Testis (tissue), 3 donors: ENCODE data around the gene CD164L2. TPM values are rescaled to one million over a fixed set of nuclear protein-coding genes. Genes with fewer than 3 reads are reported as not detected.
"Not testable (repeated sequence)": the region's sequence is repeated elsewhere in the genome, so short reads cannot be mapped to it uniquely, and the experiment has no call there.

Source experiments
- DNase-seq: peaks from one replicate; pipeline ENCODE4 v3.0.0-alpha.2; 2019
- H3K27ac ChIP-seq, 2 donors: fragments of 200-600 bp; sonication (generic); one replicate each; pipeline ENCODE4 v1.5.1; 2019
- H3K27me3 ChIP-seq: fragments of 200-600 bp; sonication (generic); one replicate; pipeline ENCODE4 v1.5.1; 2019
- H3K36me3 ChIP-seq: fragments of 200-600 bp; sonication (generic); one replicate; pipeline ENCODE4 v1.5.1; 2017; ENCODE audit warnings: low read depth; ENCODE audit errors: missing control alignments
- H3K4me1 ChIP-seq: fragments of 200-600 bp; sonication (generic); one replicate; pipeline ENCODE4 v1.5.1; 2019
- H3K4me3 ChIP-seq, 2 donors: fragments of 200-600 bp; sonication (generic); one replicate each; pipeline ENCODE4 v1.5.1; 2017 to 2019
- H3K9me3 ChIP-seq: fragments of 200-600 bp; sonication (generic); one replicate; pipeline ENCODE4 v1.5.1; 2017
- POLR2A ChIP-seq: fragments of 450-650 bp; IDR thresholded peaks from one replicate; pipeline ENCODE4 v1.6.1; 2017; ENCODE audit warnings: antibody characterized with exemption, mild to moderate bottlenecking, moderate library complexity
- WGBS, 2 donors: methylation state at CpG; one replicate each; pipeline ENCODE4 v1.1.5; 2018; 5-methylcytosine and 5-hydroxymethylcytosine counted together
- intact Hi-C: fragments of 100-400 bp; cut with DNase I; formaldehyde crosslinking; loops from one replicate; pipeline ENCODE4 v1.15.1; 2023; ENCODE audit warnings: low total_unique reads
- polyA plus RNA-seq: library from polyadenylated mRNA; stranded (reverse); fragments of 350-450 nt; fragmentation: Illumina TruSeq; extraction: RNeasy Lipid Tissue Mini Kit (QIAGEN cat#74804); gene quantifications from one replicate; pipeline ENCODE4 v1.2.3, GENCODE V29; 2014; ENCODE audit warnings: low read depth, low replicate concordance; ENCODE audit not compliant: insufficient read depth
- total RNA-seq, 2 donors: library from RNA; depleted of rRNA; stranded (reverse); fragments of >200 nt; gene quantifications; one replicate each; pipeline ENCODE4 v1.2.3, GENCODE V29; 2016
- TF ChIP-seq, protein P1 (sequence below), 3 experiments: fragments of 450-650 bp in 2 of 3; fragments of 200-600 bp in 1 of 3; sonication (generic) in 1 of 3; IDR thresholded peaks; one replicate each; pipeline ENCODE4 v1.5.1; 2016 to 2019; ENCODE audit warnings: antibody characterized with exemption in 3 of 3, mild to moderate bottlenecking in 2 of 3, moderate library complexity in 1 of 3

CD164L2 gene
- total and polyA plus RNA-seq, 3 donors from 2014 or later: 0.24 to 1.5 (median 0.76) TPM

DNA sequence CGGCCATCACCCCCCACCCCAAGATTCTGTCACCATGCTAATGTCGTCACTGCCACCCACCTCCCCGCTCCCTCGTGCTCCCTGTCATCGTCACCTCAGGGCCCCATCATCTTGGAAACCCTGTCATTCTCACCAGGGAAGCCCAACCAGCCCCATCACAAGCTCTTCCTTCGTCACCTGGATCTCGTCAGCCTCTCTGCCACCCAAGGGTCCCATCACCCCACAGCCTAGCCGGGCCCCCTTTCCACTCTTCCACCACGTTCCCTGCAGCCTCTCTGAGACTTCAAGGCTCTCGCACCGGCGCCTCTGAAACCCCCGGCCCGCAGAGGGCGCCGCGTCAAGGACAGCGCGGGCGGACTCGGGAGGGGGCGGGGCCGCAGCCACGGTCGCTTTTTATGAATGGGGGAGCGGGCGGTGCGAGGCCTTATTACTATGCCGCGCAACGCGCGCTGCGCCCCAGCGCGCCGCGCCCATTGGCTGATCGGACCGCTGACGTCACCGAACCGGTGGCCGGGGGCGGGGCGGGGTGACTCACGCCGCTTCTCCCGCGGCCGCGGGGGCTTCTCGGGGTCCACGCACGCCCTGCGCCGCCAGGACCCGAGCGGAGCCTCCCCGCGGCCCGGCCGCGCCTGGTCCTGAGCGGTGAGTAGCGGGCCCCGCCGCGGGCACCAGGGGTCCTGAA, 9.1 kb upstream of the CD164L2 start, which contains the start of gene GPR3:
Gene GPR3, plus strand, starts transcription at position 527 of the 682 bp plus-strand sequence. CDS start 1,177 bp downstream, outside the sequence.
- TF ChIP-seq, protein P1, sequence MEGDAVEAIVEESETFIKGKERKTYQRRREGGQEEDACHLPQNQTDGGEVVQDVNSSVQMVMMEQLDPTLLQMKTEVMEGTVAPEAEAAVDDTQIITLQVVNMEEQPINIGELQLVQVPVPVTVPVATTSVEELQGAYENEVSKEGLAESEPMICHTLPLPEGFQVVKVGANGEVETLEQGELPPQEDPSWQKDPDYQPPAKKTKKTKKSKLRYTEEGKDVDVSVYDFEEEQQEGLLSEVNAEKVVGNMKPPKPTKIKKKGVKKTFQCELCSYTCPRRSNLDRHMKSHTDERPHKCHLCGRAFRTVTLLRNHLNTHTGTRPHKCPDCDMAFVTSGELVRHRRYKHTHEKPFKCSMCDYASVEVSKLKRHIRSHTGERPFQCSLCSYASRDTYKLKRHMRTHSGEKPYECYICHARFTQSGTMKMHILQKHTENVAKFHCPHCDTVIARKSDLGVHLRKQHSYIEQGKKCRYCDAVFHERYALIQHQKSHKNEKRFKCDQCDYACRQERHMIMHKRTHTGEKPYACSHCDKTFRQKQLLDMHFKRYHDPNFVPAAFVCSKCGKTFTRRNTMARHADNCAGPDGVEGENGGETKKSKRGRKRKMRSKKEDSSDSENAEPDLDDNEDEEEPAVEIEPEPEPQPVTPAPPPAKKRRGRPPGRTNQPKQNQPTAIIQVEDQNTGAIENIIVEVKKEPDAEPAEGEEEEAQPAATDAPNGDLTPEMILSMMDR (IDR thresholded peaks at IDR 0.05): peak; percentile 26 to 37 (median 36)
- no peak for TF ChIP-seq POLR2A
- WGBS, 2 donors: 3% methylated on average over 29 to 39 of the region's 69 CpGs
- Histone ChIP-seq H3K4me1 (peaks cover 17% of the 10 kb centered on the region), H3K27me3 (no peaks in the 10 kb centered on the region), H3K9me3 (no peaks in the 10 kb centered on the region), H3K4me3 (peak within 1 kb of the TSS; percentile 48 to 54), H3K36me3 (no peaks in the 10 kb centered on the region), H3K27ac (no peak within 1 kb of the TSS)
- intact Hi-C loops: loop anchor here (5.0 to 10.0 kb wide), 2 partner anchors 90 to 213 kb away; partner anchors contain the start of gene AHDC1
- DNase-seq: peak; percentile 94

DNA sequence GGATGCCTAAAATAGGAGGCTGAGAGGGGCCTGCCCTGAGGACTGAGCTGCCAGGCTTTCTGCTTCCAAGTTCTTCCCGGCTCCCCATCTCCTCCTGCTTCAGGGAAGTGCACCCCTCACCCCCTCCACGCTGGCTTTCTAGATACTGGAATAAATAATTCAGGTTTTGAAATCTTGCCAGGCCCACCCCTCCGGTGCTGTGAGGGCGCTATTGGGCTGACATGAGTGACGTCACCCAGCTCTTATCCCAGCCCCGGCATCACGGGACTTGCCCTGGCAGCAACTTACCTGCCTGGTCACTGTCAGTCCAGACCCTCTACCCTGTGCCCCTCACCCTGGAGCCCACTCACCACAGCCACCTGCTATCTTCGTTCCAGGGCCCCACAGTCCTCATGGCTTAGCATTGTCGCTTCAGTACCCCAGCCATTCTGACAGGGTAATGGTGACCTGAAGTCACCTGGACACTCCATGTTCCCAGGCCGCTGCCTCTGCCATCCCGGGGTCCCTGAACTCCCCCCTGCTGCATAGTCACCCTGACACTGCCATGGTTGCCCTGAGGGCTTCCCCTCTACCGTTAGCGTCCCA, 8.5 kb upstream of the CD164L2 start:
- Histone ChIP-seq H3K4me3 (peak overlapping the region; percentile 48 to 54), H3K27ac (no peak overlapping the region), H3K27me3 (no peaks in the 10 kb centered on the region), H3K4me1 (peaks cover 17% of the 10 kb centered on the region), H3K9me3 (no peaks in the 10 kb centered on the region), H3K36me3 (no peaks in the 10 kb centered on the region)
- WGBS, 2 donors: 11 to 14% methylated on average over 13 of the region's 13 CpGs
- peak; percentile 52 for DNase-seq
- intact Hi-C loops: loop anchor here (5.0 to 10.0 kb wide), 2 partner anchors 89 to 213 kb away; partner anchors contain the start of gene AHDC1
- no peak for TF ChIP-seq POLR2A
- TF ChIP-seq, protein P1 (IDR thresholded peaks at IDR 0.05): no peak

DNA sequence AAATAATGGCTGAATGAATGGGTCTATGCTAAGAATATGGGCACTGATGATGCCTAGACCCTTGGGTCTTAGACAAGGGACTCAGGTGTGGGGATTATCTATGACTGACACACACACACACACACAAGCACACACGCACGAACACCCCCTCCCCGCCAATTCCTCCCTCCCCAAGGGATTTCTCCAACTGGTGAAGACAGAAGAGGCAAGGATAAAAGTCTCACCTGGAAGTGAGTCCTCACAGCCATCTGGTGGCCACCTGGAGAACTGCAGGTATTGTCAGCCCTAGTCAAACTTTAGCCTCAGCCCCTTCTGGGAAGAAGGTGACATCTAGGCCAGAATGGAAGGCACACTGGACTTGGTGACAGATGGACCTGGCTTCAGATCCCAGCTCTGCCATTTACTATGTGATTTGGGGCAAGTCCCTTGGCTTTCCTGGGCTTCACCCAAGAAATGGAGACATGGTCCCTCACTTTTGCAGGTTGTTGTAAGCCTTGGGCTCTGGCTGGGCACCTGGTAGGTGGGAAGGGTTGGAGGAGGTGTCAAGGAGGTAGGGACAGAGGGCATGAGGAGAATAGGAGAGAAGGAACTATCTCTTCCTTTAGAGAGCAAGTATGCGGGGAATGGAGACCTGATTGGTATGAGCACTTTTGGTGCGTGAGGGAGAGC, 5.3 kb upstream of the CD164L2 start:
- WGBS, 2 donors: 49 to 53% methylated on average over 5 of the region's 5 CpGs
- H3K36me3 ChIP-seq: no peaks in the 10 kb centered on the region
- H3K4me1 ChIP-seq: peaks cover 12% of the 10 kb centered on the region
- intact Hi-C loops: no loop called here
- no peaks in the 10 kb centered on the region for H3K27me3 ChIP-seq
- H3K27ac ChIP-seq: no peak overlapping the region
- H3K9me3 ChIP-seq: no peaks in the 10 kb centered on the region
- H3K4me3 ChIP-seq: no peak overlapping the region
- TF ChIP-seq, protein P1 (IDR thresholded peaks at IDR 0.05): peak; percentile 90 to 94 (median 93)
- TF ChIP-seq POLR2A: no peak
- peak; percentile 84 for DNase-seq

DNA sequence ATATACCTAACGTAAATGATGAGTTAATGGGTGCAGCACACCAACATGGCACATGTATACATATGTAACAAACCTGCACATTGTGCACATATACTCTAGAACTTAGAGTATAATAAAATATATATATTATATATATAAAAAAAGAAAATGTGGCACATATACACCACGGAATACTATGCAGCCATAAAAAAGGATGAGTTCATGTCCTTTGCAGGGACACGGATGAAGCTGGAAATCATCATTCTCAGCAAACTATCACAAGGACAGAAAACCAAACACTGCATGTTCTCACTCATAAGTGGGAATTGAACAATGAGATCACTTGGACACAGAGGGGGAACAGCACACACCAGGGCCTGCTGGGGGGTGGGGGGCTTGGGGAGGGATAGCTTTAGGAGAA, 1.7 kb upstream of the CD164L2 start:
- DNase-seq, H3K27me3 ChIP-seq, intact Hi-C loops, H3K36me3 ChIP-seq, H3K27ac ChIP-seq, H3K4me3 ChIP-seq, H3K4me1 ChIP-seq, H3K9me3 ChIP-seq: not testable (repeated sequence)
- WGBS, 2 donors: 93 to 99% methylated on average over 3 of the region's 3 CpGs

DNA sequence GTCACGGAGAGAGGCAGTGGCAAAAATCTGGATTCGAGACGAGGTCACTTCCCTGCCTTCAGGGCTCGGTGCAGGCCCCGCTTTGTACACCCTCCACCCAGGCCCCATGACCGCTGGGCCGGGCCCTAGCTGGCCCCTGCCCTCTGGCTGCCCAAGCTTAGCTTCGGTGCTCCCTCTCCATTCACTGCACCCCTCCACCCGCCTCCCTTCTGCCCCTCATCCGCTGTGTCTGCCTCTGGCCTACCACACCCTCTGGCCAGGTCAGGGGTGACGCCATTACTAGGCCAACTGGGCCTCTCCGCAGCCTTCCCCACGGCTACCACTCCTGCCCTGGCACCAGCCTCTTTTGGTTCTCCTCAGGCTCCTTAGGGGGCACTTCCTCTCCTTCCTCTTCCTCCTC, 528 bp upstream of the CD164L2 start:
- no peak for DNase-seq
- 65 to 73% methylated on average over 13 of the region's 13 CpGs for WGBS, 2 donors
- Histone ChIP-seq H3K36me3 (no peaks in the 10 kb centered on the region), H3K27me3 (no peaks in the 10 kb centered on the region), H3K4me3 (peak overlapping the region in 1 of 2 donors; percentile 15), H3K4me1 (peaks cover 8% of the 10 kb centered on the region), H3K27ac (no peak overlapping the region), H3K9me3 (no peaks in the 10 kb centered on the region)
- intact Hi-C loops: no loop called here
- TF ChIP-seq POLR2A: no peak
- TF ChIP-seq, protein P1 (IDR thresholded peaks at IDR 0.05): no peak
